GM12878 (cell line): Measurements from ENCODE around the gene TRMU.

Experiments
- CREM ChIP-seq: IDR thresholded peaks from 2 replicates; pipeline ENCODE4 v1.6.1; 2014; ENCODE audit warnings: antibody characterized with exemption, low read depth
- EZH2 ChIP-seq: IDR thresholded peaks from 2 replicates; pipeline ENCODE4 v1.6.1; 2012; ENCODE audit warnings: low read depth, mild to moderate bottlenecking, control low read depth, inconsistent platforms, low read length, borderline replicate concordance; ENCODE audit not compliant: control insufficient read depth
- FOXK2 ChIP-seq: fragments of 450-650 bp; IDR thresholded peaks from 2 replicates; pipeline ENCODE4 v1.6.1; 2017; ENCODE audit warnings: mild to moderate bottlenecking, moderate library complexity
- FOXM1 ChIP-seq: IDR thresholded peaks from 2 replicates; pipeline ENCODE4 v1.6.1; 2012; ENCODE audit warnings: low read depth, mild to moderate bottlenecking, inconsistent platforms, low read length, moderate library complexity
- GABPA ChIP-seq: IDR thresholded peaks from 2 replicates; pipeline ENCODE4 v1.6.1; 2014; ENCODE audit warnings: antibody characterized with exemption, low read depth, mild to moderate bottlenecking, inconsistent platforms
- POLR2A ChIP-seq: IDR thresholded peaks from 2 replicates; pipeline ENCODE4 v1.6.1; 2011; ENCODE audit warnings: low read depth, mild to moderate bottlenecking, low read length
- SMARCA5 ChIP-seq: fragments of 450-650 bp; IDR thresholded peaks from 2 replicates; pipeline ENCODE4 v1.6.1; 2017; ENCODE audit warnings: mild to moderate bottlenecking
- ZZZ3 ChIP-seq: IDR thresholded peaks from 2 replicates; pipeline ENCODE4 v1.6.1; 2011; ENCODE audit warnings: low read depth; ENCODE audit not compliant: control insufficient read depth, insufficient read length
- TF ChIP-seq, protein P1 (sequence below): IDR thresholded peaks from 2 replicates; pipeline ENCODE4 v1.6.1; 2012; ENCODE audit warnings: low read depth, low read length, improper control_type of control experiment
- TF ChIP-seq, protein P2 (sequence below), 3 experiments: IDR thresholded peaks in 2 of 3; conservative IDR thresholded peaks in 1 of 3; 2 replicates each; pipeline ENCODE4 v1.5.1; 2011; ENCODE audit warnings: low read depth in 3 of 3, low read length in 3 of 3, mild to moderate bottlenecking in 3 of 3, control low read depth in 2 of 3, moderate library complexity in 2 of 3, inconsistent platforms in 1 of 3, mixed read lengths in 1 of 3; ENCODE audit not compliant: control insufficient read depth in 2 of 3, insufficient read depth in 1 of 3; ENCODE audit errors: extremely low read depth in 1 of 3

DNA sequence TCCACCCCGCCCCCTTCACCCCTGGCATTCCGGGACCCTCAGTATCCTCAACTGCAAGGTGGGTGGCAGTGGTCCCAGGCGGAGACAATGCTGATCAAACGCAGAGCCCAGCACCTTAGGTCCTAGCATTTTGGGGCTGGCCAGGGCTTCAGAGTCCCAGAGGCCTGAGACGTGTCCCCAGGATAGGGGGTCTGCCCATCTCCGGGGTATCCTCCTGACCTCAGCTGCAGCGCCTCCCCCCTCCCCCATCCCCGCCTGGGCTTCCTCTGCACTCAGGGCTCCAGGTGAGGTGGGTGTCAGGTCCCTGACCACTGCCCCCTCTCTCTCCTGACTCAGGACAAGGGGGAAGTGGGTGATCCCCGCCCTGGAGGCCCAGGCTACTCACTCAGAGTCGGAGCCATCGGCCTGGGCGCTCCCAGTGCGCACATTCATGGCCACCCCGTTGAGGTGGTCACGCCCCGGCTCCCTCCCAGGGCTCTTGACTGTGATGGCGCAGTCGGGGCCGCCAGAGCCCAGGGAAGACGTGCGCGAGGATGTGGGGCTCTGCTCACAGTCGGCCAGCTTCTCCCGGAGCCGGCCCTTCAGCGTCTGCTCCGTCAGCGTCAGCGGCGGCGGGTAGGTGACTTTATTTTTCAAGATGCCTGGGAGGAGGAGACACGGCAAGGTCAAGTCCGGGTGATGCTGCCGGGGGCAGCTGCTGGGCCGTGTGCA is 28.3 kb downstream of the TRMU start:
- TF ChIP-seq SMARCA5, result no peak
- TF ChIP-seq CREM, result no peak
- TF ChIP-seq GABPA, result no peak
- TF ChIP-seq, protein P1, sequence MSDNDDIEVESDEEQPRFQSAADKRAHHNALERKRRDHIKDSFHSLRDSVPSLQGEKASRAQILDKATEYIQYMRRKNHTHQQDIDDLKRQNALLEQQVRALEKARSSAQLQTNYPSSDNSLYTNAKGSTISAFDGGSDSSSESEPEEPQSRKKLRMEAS, result no peak
- TF ChIP-seq, protein P2, sequence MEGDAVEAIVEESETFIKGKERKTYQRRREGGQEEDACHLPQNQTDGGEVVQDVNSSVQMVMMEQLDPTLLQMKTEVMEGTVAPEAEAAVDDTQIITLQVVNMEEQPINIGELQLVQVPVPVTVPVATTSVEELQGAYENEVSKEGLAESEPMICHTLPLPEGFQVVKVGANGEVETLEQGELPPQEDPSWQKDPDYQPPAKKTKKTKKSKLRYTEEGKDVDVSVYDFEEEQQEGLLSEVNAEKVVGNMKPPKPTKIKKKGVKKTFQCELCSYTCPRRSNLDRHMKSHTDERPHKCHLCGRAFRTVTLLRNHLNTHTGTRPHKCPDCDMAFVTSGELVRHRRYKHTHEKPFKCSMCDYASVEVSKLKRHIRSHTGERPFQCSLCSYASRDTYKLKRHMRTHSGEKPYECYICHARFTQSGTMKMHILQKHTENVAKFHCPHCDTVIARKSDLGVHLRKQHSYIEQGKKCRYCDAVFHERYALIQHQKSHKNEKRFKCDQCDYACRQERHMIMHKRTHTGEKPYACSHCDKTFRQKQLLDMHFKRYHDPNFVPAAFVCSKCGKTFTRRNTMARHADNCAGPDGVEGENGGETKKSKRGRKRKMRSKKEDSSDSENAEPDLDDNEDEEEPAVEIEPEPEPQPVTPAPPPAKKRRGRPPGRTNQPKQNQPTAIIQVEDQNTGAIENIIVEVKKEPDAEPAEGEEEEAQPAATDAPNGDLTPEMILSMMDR (IDR thresholded peaks at IDR 0.05 in 2 of 3, conservative IDR thresholded peaks at IDR 0.05 in 1 of 3; ENCODE audit: control insufficient read depth in 2 of 3, extremely low read depth in 1 of 3, insufficient read depth in 1 of 3, low read depth in 3 of 3, low read length in 3 of 3), result no peak
- no peak for TF ChIP-seq FOXM1
- no peak for TF ChIP-seq POLR2A
- no peak for TF ChIP-seq FOXK2
- no peak for TF ChIP-seq ZZZ3
- TF ChIP-seq EZH2, result no peak
